ENCODE measurements around the gene CILP2. TPM values are rescaled to one million over a fixed set of nuclear protein-coding genes. Genes with fewer than 3 reads are reported as not detected.

The CILP2 gene
- total and polyA plus RNA-seq, 2 of the 8 experiments (the other 6 are each of a cell fraction or from before 2014, with no cell fraction given): 4.4 to 5.8 TPM

DNA sequence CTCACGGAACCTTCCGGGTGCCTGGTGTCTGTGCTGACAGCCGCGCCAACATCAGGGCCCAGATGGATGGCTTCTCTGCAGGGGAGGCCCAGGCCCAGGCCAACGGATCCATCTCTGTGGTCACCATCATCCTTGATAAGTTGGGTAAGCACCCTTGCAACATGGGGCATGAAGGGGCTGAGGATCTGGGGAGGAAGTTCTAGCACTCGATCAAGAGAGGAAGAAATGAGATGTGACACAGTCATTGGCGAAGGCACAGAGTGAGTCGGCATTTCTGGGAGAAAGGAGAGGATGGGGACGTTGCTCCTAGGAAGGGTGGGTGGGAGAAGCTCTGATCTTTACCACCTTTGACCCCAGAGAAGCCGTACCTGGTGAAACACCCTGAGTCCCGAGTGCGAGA is 4.4 kb downstream of the CILP2 start (continued):
- TF ChIP-seq, protein P1, sequence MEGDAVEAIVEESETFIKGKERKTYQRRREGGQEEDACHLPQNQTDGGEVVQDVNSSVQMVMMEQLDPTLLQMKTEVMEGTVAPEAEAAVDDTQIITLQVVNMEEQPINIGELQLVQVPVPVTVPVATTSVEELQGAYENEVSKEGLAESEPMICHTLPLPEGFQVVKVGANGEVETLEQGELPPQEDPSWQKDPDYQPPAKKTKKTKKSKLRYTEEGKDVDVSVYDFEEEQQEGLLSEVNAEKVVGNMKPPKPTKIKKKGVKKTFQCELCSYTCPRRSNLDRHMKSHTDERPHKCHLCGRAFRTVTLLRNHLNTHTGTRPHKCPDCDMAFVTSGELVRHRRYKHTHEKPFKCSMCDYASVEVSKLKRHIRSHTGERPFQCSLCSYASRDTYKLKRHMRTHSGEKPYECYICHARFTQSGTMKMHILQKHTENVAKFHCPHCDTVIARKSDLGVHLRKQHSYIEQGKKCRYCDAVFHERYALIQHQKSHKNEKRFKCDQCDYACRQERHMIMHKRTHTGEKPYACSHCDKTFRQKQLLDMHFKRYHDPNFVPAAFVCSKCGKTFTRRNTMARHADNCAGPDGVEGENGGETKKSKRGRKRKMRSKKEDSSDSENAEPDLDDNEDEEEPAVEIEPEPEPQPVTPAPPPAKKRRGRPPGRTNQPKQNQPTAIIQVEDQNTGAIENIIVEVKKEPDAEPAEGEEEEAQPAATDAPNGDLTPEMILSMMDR (IDR thresholded peaks at IDR 0.05; ENCODE audit: control extremely low read depth in 1 of 3, insufficient read depth in 1 of 3, low read depth in 1 of 3, low read length in 3 of 3): no peak
- TF ChIP-seq BRCA1 (IDR thresholded peaks at IDR 0.05; ENCODE audit: low read depth, low read length) (no peak), SP4 (IDR thresholded peaks at IDR 0.05; ENCODE audit: low read length) (no peak), HDAC2 (IDR thresholded peaks at IDR 0.05; ENCODE audit: borderline replicate concordance in 1 of 2, low read depth in 2 of 2, low read length in 2 of 2) (no peak), ASH2L (IDR thresholded peaks at IDR 0.05; ENCODE audit: low read length) (no peak), POLR2A (IDR thresholded peaks at IDR 0.05; ENCODE audit: control extremely low read depth in 1 of 2, low read depth in 2 of 2, low read length in 2 of 2) (no peak), NRF1 (IDR thresholded peaks at IDR 0.05; ENCODE audit: low read depth, low read length) (no peak)

Measured in H1 (cell line).